Thymus (tissue), 11 donors: ENCODE data around the gene LGI2. TPM values are rescaled to one million over a fixed set of nuclear protein-coding genes. Genes with fewer than 3 reads are reported as not detected.

ENCODE experiments used
- DNase-seq, 9 donors: peaks; one replicate each; pipeline ENCODE4 v3.0.0-alpha.2; 2013; ENCODE audit warnings: low spot score in 9 of 9, low read depth in 6 of 9, missing footprints in 1 of 9
- H3K27ac ChIP-seq, 2 donors: one replicate each; pipeline ENCODE4 v1.5.1; 2013; ENCODE audit warnings: control low read depth in 1 of 2, low read depth in 1 of 2, low read length in 1 of 2, mild to moderate bottlenecking in 1 of 2, moderate library complexity in 1 of 2
- H3K27me3 ChIP-seq, 2 donors: one replicate each; pipeline ENCODE4 v1.5.1; 2013; ENCODE audit warnings: low read length in 1 of 2; ENCODE audit not compliant: control insufficient read depth in 2 of 2, insufficient read depth in 1 of 2
- H3K36me3 ChIP-seq, 2 donors: one replicate each; pipeline ENCODE4 v1.5.1; 2013; ENCODE audit warnings: low read length in 1 of 2, mild to moderate bottlenecking in 1 of 2, moderate library complexity in 1 of 2; ENCODE audit not compliant: control insufficient read depth in 2 of 2, insufficient read depth in 2 of 2
- H3K4me1 ChIP-seq, 2 donors: one replicate each; pipeline ENCODE4 v1.5.1; 2013; ENCODE audit warnings: low read length in 2 of 2; ENCODE audit not compliant: control insufficient read depth in 2 of 2, insufficient read depth in 2 of 2
- H3K4me3 ChIP-seq, 2 donors: one replicate each; pipeline ENCODE4 v1.5.1; 2013; ENCODE audit warnings: low read length in 2 of 2, control low read depth in 1 of 2, mild to moderate bottlenecking in 1 of 2
- H3K9me3 ChIP-seq, 2 donors: one replicate each; pipeline ENCODE4 v1.5.1; 2013; ENCODE audit warnings: low read length in 1 of 2, mild to moderate bottlenecking in 1 of 2; ENCODE audit not compliant: control insufficient read depth in 2 of 2, insufficient read depth in 1 of 2
- whole genome bisulfite sequencing: extraction: QIAGEN DNeasy Blood & Tissue Kit; methylation state at CpG from one replicate; pipeline ENCODE4 v1.1.7; 2013; 5-methylcytosine and 5-hydroxymethylcytosine counted together
- polyA plus RNA-seq: library from polyadenylated mRNA; stranded (reverse); fragments of 200-250 nt; gene quantifications from one replicate; pipeline ENCODE4 v1.2.3, GENCODE V29; 2013
- total RNA-seq: library from RNA; stranded (reverse); fragments of 120-200 nt; gene quantifications from one replicate; pipeline ENCODE4 v1.2.4, GENCODE V29; 2013
- donor health status: healthy.

The LGI2 gene
- total and polyA plus RNA-seq, 2 donors, result 2.1 to 2.5 TPM

DNA sequence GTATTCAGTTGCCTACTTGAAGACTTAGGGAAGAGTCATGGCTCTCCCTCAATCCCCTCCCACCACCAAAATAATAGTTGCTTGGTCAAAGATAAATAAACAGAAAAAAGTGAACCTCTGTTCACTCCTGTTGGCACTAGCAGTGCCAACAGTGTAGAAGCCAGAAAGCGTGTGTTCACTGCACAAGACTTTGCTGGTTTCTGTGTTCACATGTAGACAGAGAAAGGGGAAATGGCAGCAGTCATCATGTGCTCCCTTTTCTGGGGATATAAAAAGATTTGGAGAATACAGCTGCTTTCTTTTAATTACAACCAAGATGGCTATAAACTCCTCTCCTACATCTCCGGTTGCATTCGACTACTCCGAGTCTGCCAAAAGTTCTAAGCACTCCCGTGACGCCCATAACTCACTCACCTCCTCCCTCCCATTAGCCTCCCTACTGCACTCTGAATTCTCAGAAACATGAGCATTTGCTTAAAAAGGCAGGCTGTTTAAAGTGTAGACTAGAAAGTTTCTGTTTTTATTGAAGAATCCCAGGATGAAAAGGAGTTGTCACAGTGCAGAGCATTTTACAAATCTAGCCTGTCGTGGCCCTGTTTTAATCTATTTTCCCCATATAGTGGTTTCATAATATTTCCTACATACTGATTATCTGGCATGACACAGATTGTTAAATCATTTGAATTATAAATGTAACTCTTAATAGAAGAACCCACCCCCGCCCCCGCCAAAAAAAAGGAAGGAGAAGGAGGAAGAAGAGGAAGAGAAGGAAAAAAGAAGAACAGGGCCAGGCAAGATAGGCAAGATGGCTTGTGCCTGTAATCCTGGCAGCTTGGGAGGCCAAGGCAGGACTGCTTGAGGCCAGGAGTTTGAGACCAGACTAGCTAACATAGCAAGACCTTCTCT is 16.7 kb downstream of the LGI2 start:
- H3K4me1 ChIP-seq, result peaks cover 0 to 3% of the 10 kb centered on the region in 2 donors
- 81% methylated on average over 9 of the region's 9 CpGs for WGBS
- DNase-seq, result no peak
- peak overlapping the region; percentile 18 to 26 for H3K27ac ChIP-seq
- no peaks in the 10 kb centered on the region for H3K9me3 ChIP-seq
- no peaks in the 10 kb centered on the region for H3K27me3 ChIP-seq
- H3K36me3 ChIP-seq, result no peaks in the 10 kb centered on the region
- H3K4me3 ChIP-seq, result no peak overlapping the region

DNA sequence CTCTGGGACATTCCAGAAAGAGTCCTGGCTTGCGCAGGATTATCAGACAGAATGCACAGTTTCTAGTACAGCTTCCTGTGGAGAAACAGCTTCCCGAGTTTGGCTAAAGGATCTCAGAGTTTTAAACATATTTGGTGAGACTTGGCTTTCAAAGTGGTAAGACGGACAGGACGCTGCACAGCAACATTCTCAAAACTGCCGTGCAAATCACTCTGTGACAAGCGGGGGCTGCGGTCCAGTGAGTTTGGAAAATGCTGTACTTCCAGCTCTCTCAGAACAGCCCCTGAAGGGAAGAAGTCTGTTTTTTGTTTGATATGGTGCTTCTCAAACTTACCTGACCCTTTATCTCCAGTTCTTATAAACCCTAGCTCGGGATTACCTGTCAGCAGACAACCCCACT is 18.1 kb downstream of the LGI2 start:
- WGBS, result 86% methylated on average over 8 of the region's 8 CpGs

DNA sequence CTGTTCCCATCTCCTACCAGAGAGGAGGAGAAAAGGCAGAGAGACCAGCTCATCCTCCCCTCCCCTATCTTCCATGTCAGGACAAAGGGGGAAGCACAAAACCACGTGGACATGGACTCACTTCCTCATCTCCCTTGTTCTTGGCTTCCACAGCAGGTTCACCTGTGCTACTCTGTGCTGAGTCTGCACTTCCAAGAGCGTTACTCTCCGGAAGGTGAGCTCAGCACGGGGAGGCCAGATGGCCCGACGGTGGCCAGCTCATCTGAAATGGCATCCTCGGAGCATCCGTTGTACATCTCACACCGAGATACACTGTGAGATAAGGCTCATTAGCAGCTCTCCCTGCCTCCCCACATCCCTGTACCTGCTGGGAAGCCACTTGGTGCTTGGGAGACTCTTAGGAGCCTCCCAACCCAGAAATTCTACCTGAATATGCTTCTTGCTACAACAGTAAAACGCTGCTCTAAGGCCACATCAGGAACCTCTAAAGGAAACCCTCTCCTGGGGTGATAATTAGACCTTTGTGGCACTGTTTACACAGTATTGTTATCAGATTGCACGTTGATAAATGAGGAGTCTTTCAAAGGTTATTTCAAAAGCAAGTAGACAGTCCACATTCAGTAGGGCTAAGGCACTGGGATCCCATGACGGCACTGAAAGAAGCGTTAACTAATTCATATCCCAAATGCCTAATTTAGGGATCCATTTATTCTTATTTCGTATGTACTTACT is 19.4 kb downstream of the LGI2 start:
- WGBS, result 75% methylated on average over 14 of the region's 14 CpGs
- H3K9me3 ChIP-seq, result no peaks in the 10 kb centered on the region

More for the DNA sequence above, 18.1 kb downstream of the LGI2 start:
- peak in 1 of 9 donors; percentile 18 for DNase-seq
- Histone ChIP-seq H3K27me3 (no peaks in the 10 kb centered on the region), H3K4me1 (peaks cover 0 to 3% of the 10 kb centered on the region in 2 donors), H3K27ac (peak overlapping the region in 1 of 2 donors; percentile 62), H3K9me3 (no peaks in the 10 kb centered on the region), H3K36me3 (no peaks in the 10 kb centered on the region), H3K4me3 (no peak overlapping the region)

DNA sequence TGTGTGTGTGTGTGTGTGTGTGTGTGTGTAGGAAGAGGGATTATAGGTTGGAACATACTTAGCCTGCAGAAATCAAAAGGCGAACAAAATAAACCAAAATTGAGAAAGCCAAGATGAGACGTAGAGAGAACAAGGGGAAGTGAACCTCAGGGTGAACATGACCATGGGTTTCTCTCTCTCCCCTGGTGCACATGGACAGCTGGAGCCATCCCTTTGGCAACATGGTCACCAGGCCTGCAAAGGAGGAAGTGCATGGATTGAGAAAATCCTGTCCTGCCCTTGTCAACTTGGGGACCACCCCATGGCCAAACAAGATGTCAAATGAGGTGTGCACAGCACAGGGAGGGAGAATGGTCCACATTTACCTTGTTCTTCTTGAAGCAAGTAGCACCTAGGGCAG is 23.1 kb downstream of the LGI2 start:
- Histone ChIP-seq H3K36me3 (no peaks in the 10 kb centered on the region), H3K27ac (no peak overlapping the region), H3K4me1 (no peaks in the 10 kb centered on the region), H3K4me3 (no peak overlapping the region), H3K27me3 (no peaks in the 10 kb centered on the region), H3K9me3 (no peaks in the 10 kb centered on the region)
- DNase-seq, result no peak
- WGBS, result 94% methylated on average over 2 of the region's 2 CpGs

More for the DNA sequence above, 19.4 kb downstream of the LGI2 start:
- Histone ChIP-seq H3K27me3 (no peaks in the 10 kb centered on the region), H3K4me3 (no peak overlapping the region), H3K4me1 (peaks cover 0 to 3% of the 10 kb centered on the region in 2 donors), H3K36me3 (no peaks in the 10 kb centered on the region), H3K27ac (peak overlapping the region in 1 of 2 donors; percentile 17)
- DNase-seq, result no peak

DNA sequence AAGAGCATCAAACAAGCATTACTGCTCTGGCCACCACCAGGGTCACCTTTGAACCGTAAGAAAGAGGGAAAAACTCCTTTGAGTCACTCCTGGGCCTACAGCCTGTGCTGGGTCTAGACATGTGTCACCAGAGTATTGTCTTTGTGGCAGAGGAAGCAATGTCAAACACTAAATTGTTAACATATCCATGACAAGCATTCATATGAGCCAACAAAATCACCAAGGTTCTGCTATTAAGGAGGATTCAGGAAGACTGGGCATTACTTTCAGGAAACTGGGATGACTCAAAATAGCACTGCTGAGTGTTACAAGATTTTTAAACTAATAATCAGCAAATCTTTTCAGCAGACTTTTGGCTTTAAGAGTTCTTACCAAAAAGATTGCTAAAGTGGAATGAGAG is 28.1 kb downstream of the LGI2 start:
- Histone ChIP-seq H3K27ac (no peak overlapping the region), H3K27me3 (no peaks in the 10 kb centered on the region), H3K4me1 (peaks cover 0 to 2% of the 10 kb centered on the region in 2 donors), H3K4me3 (no peak overlapping the region), H3K36me3 (no peaks in the 10 kb centered on the region), H3K9me3 (no peaks in the 10 kb centered on the region)
- no peak for DNase-seq
- 80% methylated on average over 1 of the region's 1 CpG for WGBS

DNA sequence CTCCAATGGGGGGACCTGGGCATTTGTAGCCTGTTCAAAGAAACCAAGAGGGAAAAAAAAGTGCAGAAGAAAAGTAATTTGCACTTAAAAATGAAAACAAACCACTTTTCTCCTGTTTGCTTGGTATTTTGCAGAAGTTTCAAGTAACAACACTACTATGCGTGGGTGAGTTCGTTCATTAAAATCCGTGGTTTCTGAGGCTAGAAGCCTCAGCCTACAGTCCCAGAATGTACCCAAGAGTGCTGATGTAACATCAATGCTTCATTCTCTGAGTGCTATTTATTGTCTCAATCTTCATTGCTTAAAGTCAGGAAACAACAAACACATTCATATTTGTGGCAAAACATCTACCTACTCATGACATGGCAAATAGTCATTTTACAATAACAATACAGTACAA is 29.2 kb downstream of the LGI2 start:
- Histone ChIP-seq H3K9me3 (no peaks in the 10 kb centered on the region), H3K27me3 (no peaks in the 10 kb centered on the region), H3K36me3 (no peaks in the 10 kb centered on the region), H3K27ac (no peak overlapping the region), H3K4me3 (no peak overlapping the region), H3K4me1 (peaks cover 0 to 2% of the 10 kb centered on the region in 2 donors)
- no peak for DNase-seq
- 44% methylated on average over 3 of the region's 3 CpGs for WGBS

DNA sequence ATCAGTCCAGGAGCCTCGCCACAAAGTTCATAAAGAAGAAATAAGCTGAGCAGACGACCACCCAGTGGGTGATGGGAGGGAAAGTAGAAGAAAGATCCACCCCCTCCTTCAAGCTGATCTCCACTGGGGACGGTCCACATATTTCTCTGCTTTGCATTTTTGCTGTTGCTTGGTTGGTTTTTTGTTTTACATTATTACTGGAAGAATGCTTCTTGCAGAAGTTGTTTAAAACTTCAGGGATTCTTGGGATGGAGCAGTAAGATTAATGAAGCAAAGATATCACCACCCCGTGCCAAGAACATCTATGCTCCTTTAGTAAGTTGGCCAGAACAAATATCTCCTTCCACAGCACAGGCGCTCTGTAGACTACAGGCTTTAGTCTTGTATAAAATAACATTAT is 30.1 kb downstream of the LGI2 start:
- WGBS, result 92% methylated on average over 5 of the region's 5 CpGs
- H3K36me3 ChIP-seq, result no peaks in the 10 kb centered on the region
- H3K4me3 ChIP-seq, result no peak overlapping the region
- DNase-seq, result no peak
- no peaks in the 10 kb centered on the region for H3K27me3 ChIP-seq
- H3K27ac ChIP-seq, result no peak overlapping the region
- peaks cover 0 to 2% of the 10 kb centered on the region in 2 donors for H3K4me1 ChIP-seq
- no peaks in the 10 kb centered on the region for H3K9me3 ChIP-seq

DNA sequence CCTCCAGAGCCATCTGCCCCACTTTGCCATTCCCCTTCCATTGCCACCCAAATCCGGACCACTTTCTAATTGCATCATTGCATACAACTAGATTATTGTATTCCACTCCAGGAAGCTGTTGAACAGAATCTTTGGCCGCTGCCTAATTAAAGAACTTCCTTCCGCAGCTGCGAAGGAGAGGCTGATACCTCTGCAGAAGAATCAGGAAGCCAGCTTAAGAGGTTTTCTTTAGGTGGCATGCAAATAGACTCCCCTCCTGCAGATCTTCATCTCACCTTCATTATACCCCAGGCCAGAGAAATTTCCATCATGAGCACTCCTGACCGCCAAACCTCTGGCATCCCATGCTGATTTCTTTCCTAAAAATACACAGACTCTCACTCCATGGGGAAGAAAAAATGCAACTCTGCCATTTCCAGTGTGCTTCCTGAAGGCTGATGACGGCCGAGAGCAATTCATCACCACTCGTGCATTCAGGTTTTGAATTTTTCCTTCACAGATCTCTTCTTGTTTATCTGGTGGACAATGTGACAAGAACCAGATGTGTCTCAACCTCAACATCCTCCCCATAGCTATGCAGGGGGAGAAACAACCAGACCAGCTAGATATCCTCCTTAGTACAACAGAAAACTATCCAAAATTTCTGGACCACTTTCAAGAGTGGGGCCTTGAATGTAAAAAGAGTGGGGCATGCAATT is 31.2 kb downstream of the LGI2 start:
- WGBS, result 32% methylated on average over 8 of the region's 8 CpGs
- Histone ChIP-seq H3K4me1 (peaks cover 0 to 2% of the 10 kb centered on the region in 2 donors), H3K27me3 (no peaks in the 10 kb centered on the region), H3K4me3 (no peak overlapping the region), H3K9me3 (no peaks in the 10 kb centered on the region), H3K36me3 (no peaks in the 10 kb centered on the region), H3K27ac (no peak overlapping the region)
- DNase-seq, result no peak
